Epithelial cell of esophagus (primary cell): ENCODE results near the gene DEXI.

Experiments
- DNase-seq: peaks from one replicate; pipeline ENCODE4 v3.0.0; 2010; ENCODE audit warnings: low read depth
- H3K4me3 ChIP-seq: 2 replicates; pipeline ENCODE4 v1.5.1; 2011; ENCODE audit warnings: mild to moderate bottlenecking, low read length, control low read depth
- TF ChIP-seq, protein P1 (sequence below): IDR thresholded peaks from 2 replicates; pipeline ENCODE4 v1.5.1; 2011; ENCODE audit warnings: low read depth, mild to moderate bottlenecking, low read length, control low read depth, inconsistent platforms; ENCODE audit not compliant: insufficient read depth; ENCODE audit errors: missing control alignments

DEXI gene

GRCh38 chr16:10942352-10943063 lies at the start of gene DEXI:
DEXI (minus strand) TSS chr16:10942468; CDS start chr16:10942005, 463 bp downstream.
- TF ChIP-seq, protein P1, sequence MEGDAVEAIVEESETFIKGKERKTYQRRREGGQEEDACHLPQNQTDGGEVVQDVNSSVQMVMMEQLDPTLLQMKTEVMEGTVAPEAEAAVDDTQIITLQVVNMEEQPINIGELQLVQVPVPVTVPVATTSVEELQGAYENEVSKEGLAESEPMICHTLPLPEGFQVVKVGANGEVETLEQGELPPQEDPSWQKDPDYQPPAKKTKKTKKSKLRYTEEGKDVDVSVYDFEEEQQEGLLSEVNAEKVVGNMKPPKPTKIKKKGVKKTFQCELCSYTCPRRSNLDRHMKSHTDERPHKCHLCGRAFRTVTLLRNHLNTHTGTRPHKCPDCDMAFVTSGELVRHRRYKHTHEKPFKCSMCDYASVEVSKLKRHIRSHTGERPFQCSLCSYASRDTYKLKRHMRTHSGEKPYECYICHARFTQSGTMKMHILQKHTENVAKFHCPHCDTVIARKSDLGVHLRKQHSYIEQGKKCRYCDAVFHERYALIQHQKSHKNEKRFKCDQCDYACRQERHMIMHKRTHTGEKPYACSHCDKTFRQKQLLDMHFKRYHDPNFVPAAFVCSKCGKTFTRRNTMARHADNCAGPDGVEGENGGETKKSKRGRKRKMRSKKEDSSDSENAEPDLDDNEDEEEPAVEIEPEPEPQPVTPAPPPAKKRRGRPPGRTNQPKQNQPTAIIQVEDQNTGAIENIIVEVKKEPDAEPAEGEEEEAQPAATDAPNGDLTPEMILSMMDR = peak; percentile 22
- peak within 1 kb of the TSS; percentile 54 for H3K4me3 ChIP-seq
- DNase-seq = peak; percentile 91

DNA sequence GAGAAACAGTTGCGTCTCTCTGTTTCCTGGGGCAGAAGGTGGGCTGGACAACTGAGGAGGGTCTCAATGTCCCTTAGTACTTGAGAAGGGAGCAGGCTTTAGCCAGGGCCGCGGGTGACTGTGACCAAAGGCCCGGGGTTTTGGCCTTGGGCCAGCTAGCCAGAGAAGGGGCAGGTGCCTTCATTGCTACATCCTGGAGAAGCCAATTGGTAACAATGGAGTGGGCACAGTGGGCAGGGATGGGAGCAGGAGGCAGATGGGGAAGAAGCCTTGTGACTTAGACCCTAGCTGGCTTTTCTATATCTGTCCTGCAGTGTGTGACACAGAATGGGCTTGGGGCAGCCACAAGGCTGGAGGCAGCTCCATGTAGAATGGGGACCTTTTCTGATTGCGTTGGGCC lies 48.1 kb upstream of the DEXI start:
- TF ChIP-seq, protein P1 = no peak
- no peak for DNase-seq
- H3K4me3 ChIP-seq = no peak overlapping the region

GRCh38 chr16:10989559-10989958 lies 47.3 kb upstream of the DEXI start:
- no peak for DNase-seq
- TF ChIP-seq, protein P1 = no peak
- H3K4me3 ChIP-seq = no peak overlapping the region

- TF ChIP-seq, protein P1 = no peak
- DNase-seq = no peak
Measured at GRCh38 chr16:10988879-10989278, 46.6 kb upstream of the DEXI start.

DNA sequence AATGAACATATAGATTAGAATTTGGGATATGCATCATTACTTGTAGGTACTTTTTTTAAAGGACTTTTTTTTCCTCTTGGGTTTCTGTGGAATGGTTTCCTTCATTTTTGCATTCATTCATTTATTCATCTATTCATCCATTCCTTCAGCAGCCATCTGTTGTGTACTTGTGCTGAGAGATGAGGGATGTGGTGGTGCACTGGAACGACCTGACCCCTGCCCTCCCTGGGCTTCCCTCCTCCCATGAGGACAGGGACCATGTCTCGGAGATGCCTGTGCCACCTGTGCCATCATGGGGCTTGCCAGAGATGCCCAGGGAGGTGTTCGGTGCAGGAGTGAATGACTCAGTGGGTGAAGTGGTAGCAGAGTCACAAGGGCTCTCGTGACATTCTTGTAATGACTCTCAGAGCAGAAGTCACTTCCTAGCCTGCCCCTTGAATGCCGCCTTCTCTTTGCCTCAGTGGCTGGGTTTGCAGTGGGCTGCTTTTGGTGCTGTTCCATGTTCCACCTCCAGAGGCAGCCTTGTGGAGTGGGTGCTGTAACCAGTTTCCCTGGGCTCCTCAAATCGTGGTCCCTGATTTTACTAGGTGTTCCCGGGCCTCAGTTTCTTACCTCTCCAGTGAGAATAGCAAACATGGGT lies 46.0 kb upstream of the DEXI start:
- TF ChIP-seq, protein P1 = peak; percentile 43
- no peak overlapping the region for H3K4me3 ChIP-seq
- no peak for DNase-seq

More at GRCh38 chr16:10988879-10989278, 46.6 kb upstream of the DEXI start:
- no peak overlapping the region for H3K4me3 ChIP-seq

- TF ChIP-seq, protein P1 = no peak
- H3K4me3 ChIP-seq = no peak overlapping the region
- no peak for DNase-seq
Measured at GRCh38 chr16:10987361-10988163, 45.3 kb upstream of the DEXI start.
